Right ventricle myocardium superior (tissue), 1 donor: ENCODE measurements around the gene OVOL2. TPM values are rescaled to one million over a fixed set of nuclear protein-coding genes. Genes with fewer than 3 reads are reported as not detected.
"Not testable (repeated sequence)": the region's sequence is repeated elsewhere in the genome, so short reads cannot be mapped to it uniquely, and the experiment has no call there.

Source experiments
- ATAC-seq: fragments of 200-7000 bp; cut with Tn5 transposase; one replicate; pipeline ENCODE4 v1.9.1; 2020; ENCODE audit warnings: mild to moderate bottlenecking; ENCODE audit not compliant: poor library complexity
- DNase-seq: peaks from one replicate; pipeline ENCODE4 v3.0.0-alpha.2; 2020
- intact Hi-C: fragments of 100-400 bp; cut with DNase I; formaldehyde crosslinking; loops from one replicate; pipeline ENCODE4 v1.11.2; 2022
- total RNA-seq: library from RNA; stranded (reverse); fragmentation: NEBNext Ultra II Directional; extraction: Animal tissue kit (Norgen Biotek cat#: 25700); gene quantifications from one replicate; pipeline ENCODE4 v1.2.1, GENCODE V29; 2021
- donor health status: DM: no; HTN: yes; CAD: no; lungs with severe emphysema.

The OVOL2 gene
- total RNA-seq, 1 donor from 2014 or later, result not detected

GRCh38 chr20:18063676-18064075 lies 6.0 kb upstream of the OVOL2 start:
- DNase-seq (no peak), ATAC-seq (no peak)
- intact Hi-C loops, result no loop called here

- intact Hi-C loops, result no loop called here
- ATAC-seq, result no peak
- DNase-seq, result no peak
Measured at GRCh38 chr20:18059603-18060002, 1.9 kb upstream of the OVOL2 start.

- intact Hi-C loops, result no loop called here
- no peak for DNase-seq
- ATAC-seq, result no peak
Measured at GRCh38 chr20:18058661-18059467, 1.1 kb upstream of the OVOL2 start.

GRCh38 chr20:18057994-18058349 lies 256 bp upstream of the OVOL2 start:
- intact Hi-C loops, result no loop called here
- no peak for DNase-seq
- no peak for ATAC-seq

- no peak for ATAC-seq
- intact Hi-C loops, result no loop called here
- no peak for DNase-seq
Measured at GRCh38 chr20:18056174-18057100, 1.3 kb downstream of the OVOL2 start.

GRCh38 chr20:18055261-18055660 lies 2.5 kb downstream of the OVOL2 start:
- intact Hi-C loops, result no loop called here
- DNase-seq (no peak), ATAC-seq (no peak)

- intact Hi-C loops, result no loop called here
- DNase-seq, result no peak
- no peak for ATAC-seq
Measured at GRCh38 chr20:18052856-18053255, 4.9 kb downstream of the OVOL2 start.

- DNase-seq (no peak), ATAC-seq (no peak)
- intact Hi-C loops, result no loop called here
Measured at GRCh38 chr20:18050628-18051027, 7.1 kb downstream of the OVOL2 start.

- DNase-seq (no peak), ATAC-seq (no peak)
- intact Hi-C loops, result no loop called here
Measured at GRCh38 chr20:18048176-18048575, 9.5 kb downstream of the OVOL2 start.

- DNase-seq, result no peak
- ATAC-seq, result no peak
- intact Hi-C loops, result no loop called here
Measured at GRCh38 chr20:18046535-18046934, 11.2 kb downstream of the OVOL2 start.

- ATAC-seq, result no peak
- intact Hi-C loops, result no loop called here
- DNase-seq, result no peak
Measured at GRCh38 chr20:18042229-18042628, 15.5 kb downstream of the OVOL2 start.

- no peak for DNase-seq
- no peak for ATAC-seq
- intact Hi-C loops, result no loop called here
Measured at GRCh38 chr20:18041462-18041861, 16.3 kb downstream of the OVOL2 start.

- DNase-seq (no peak), ATAC-seq (no peak)
- intact Hi-C loops, result no loop called here
Measured at GRCh38 chr20:18039063-18039462, 18.7 kb downstream of the OVOL2 start.

- no peak for ATAC-seq
- no peak for DNase-seq
- intact Hi-C loops, result no loop called here
Measured at GRCh38 chr20:18034039-18034438, 23.7 kb downstream of the OVOL2 start.

- ATAC-seq, result no peak
- intact Hi-C loops, result no loop called here
- DNase-seq, result no peak
Measured at GRCh38 chr20:18032977-18033892, 24.5 kb downstream of the OVOL2 start.

GRCh38 chr20:18031888-18032509 lies 25.7 kb downstream of the OVOL2 start:
- no peak for ATAC-seq
- intact Hi-C loops, result no loop called here
- DNase-seq, result no peak

GRCh38 chr20:18031050-18031449 lies 26.7 kb downstream of the OVOL2 start:
- ATAC-seq (no peak), DNase-seq (no peak)
- intact Hi-C loops, result no loop called here

- DNase-seq, result no peak
- ATAC-seq, result no peak
Measured at GRCh38 chr20:18030020-18030419, 27.7 kb downstream of the OVOL2 start.

GRCh38 chr20:18027011-18027410 lies 30.7 kb downstream of the OVOL2 start:
- ATAC-seq, intact Hi-C loops, DNase-seq: not testable (repeated sequence)

More at GRCh38 chr20:18030020-18030419, 27.7 kb downstream of the OVOL2 start:
- intact Hi-C loops, result no loop called here
